ENCODE measurements around the gene SORCS3.

Gene SORCS3

GRCh38 chr10:105023211-105024111, 382.4 kb downstream of the SORCS3 start:
- no CpG with 5 or more reads among the region's 6 CpGs for WGBS (ENCODE audit: insufficient coverage, insufficient read length)
- H3K4me1 ChIP-seq (ENCODE audit: control insufficient read depth, insufficient read depth, low read length): peaks cover 8% of the 10 kb centered on the region
- H3K27me3 ChIP-seq (ENCODE audit: control insufficient read depth, insufficient read depth, low read length): no peaks in the 10 kb centered on the region
- no peaks in the 10 kb centered on the region for H3K36me3 ChIP-seq (ENCODE audit: control insufficient read depth, insufficient read depth, low read length)
- H3K4me3 ChIP-seq (ENCODE audit: low read length): no peak overlapping the region
- no peak overlapping the region for H3K27ac ChIP-seq (ENCODE audit: low read length)
- DNase-seq (ENCODE audit: low read depth, low spot score): no peak
- H3K9me3 ChIP-seq (ENCODE audit: control insufficient read depth, insufficient read depth, low read length): no peaks in the 10 kb centered on the region

- H3K27ac ChIP-seq (ENCODE audit: low read length): no peak overlapping the region
- no peak for DNase-seq (ENCODE audit: low read depth, low spot score)
- peaks cover 8% of the 10 kb centered on the region for H3K4me1 ChIP-seq (ENCODE audit: control insufficient read depth, insufficient read depth, low read length)
- H3K27me3 ChIP-seq (ENCODE audit: control insufficient read depth, insufficient read depth, low read length): no peaks in the 10 kb centered on the region
- no peak overlapping the region for H3K4me3 ChIP-seq (ENCODE audit: low read length)
- no peaks in the 10 kb centered on the region for H3K36me3 ChIP-seq (ENCODE audit: control insufficient read depth, insufficient read depth, low read length)
- H3K9me3 ChIP-seq (ENCODE audit: control insufficient read depth, insufficient read depth, low read length): no peaks in the 10 kb centered on the region
Observed at GRCh38 chr10:105024184-105024583, 383.1 kb downstream of the SORCS3 start.

- Histone ChIP-seq H3K36me3 (ENCODE audit: control insufficient read depth, insufficient read depth, low read length) (no peaks in the 10 kb centered on the region), H3K27ac (ENCODE audit: low read length) (no peak overlapping the region), H3K4me1 (ENCODE audit: control insufficient read depth, insufficient read depth, low read length) (peaks cover 8% of the 10 kb centered on the region), H3K27me3 (ENCODE audit: control insufficient read depth, insufficient read depth, low read length) (no peaks in the 10 kb centered on the region), H3K9me3 (ENCODE audit: control insufficient read depth, insufficient read depth, low read length) (no peaks in the 10 kb centered on the region), H3K4me3 (ENCODE audit: low read length) (no peak overlapping the region)
- DNase-seq (ENCODE audit: low read depth, low spot score): no peak
- no CpG with 5 or more reads among the region's 1 CpG for WGBS (ENCODE audit: insufficient coverage, insufficient read length)
Observed at GRCh38 chr10:105025092-105025491, 384.0 kb downstream of the SORCS3 start.

- no CpG with 5 or more reads among the region's 5 CpGs for WGBS (ENCODE audit: insufficient coverage, insufficient read length)
Observed at GRCh38 chr10:105026566-105026965, 385.5 kb downstream of the SORCS3 start.

GRCh38 chr10:105029286-105029685, 388.2 kb downstream of the SORCS3 start:
- no CpG with 5 or more reads among the region's 1 CpG for WGBS (ENCODE audit: insufficient coverage, insufficient read length)
- no peak for DNase-seq (ENCODE audit: low read depth, low spot score)
- Histone ChIP-seq H3K4me3 (ENCODE audit: low read length) (no peak overlapping the region), H3K27me3 (ENCODE audit: control insufficient read depth, insufficient read depth, low read length) (no peaks in the 10 kb centered on the region), H3K9me3 (ENCODE audit: control insufficient read depth, insufficient read depth, low read length) (no peaks in the 10 kb centered on the region), H3K27ac (ENCODE audit: low read length) (no peak overlapping the region), H3K4me1 (ENCODE audit: control insufficient read depth, insufficient read depth, low read length) (peaks cover 3% of the 10 kb centered on the region; the same call in 1 of the 2 replicates), H3K36me3 (ENCODE audit: control insufficient read depth, insufficient read depth, low read length) (no peaks in the 10 kb centered on the region)

More at GRCh38 chr10:105026566-105026965, 385.5 kb downstream of the SORCS3 start:
- H3K9me3 ChIP-seq (ENCODE audit: control insufficient read depth, insufficient read depth, low read length): no peaks in the 10 kb centered on the region
- no peak overlapping the region for H3K4me3 ChIP-seq (ENCODE audit: low read length)
- H3K27me3 ChIP-seq (ENCODE audit: control insufficient read depth, insufficient read depth, low read length): no peaks in the 10 kb centered on the region
- peaks cover 8% of the 10 kb centered on the region for H3K4me1 ChIP-seq (ENCODE audit: control insufficient read depth, insufficient read depth, low read length)
- H3K36me3 ChIP-seq (ENCODE audit: control insufficient read depth, insufficient read depth, low read length): no peaks in the 10 kb centered on the region
- no peak overlapping the region for H3K27ac ChIP-seq (ENCODE audit: low read length)
- no peak for DNase-seq (ENCODE audit: low read depth, low spot score)

- no peak overlapping the region for H3K4me3 ChIP-seq (ENCODE audit: low read length)
- H3K36me3 ChIP-seq (ENCODE audit: control insufficient read depth, insufficient read depth, low read length): no peaks in the 10 kb centered on the region
- H3K27ac ChIP-seq (ENCODE audit: low read length): no peak overlapping the region
- no peaks in the 10 kb centered on the region for H3K4me1 ChIP-seq (ENCODE audit: control insufficient read depth, insufficient read depth, low read length)
- H3K9me3 ChIP-seq (ENCODE audit: control insufficient read depth, insufficient read depth, low read length): no peaks in the 10 kb centered on the region
- H3K27me3 ChIP-seq (ENCODE audit: control insufficient read depth, insufficient read depth, low read length): no peaks in the 10 kb centered on the region
- no peak for DNase-seq (ENCODE audit: low read depth, low spot score)
Observed at GRCh38 chr10:105037022-105037421, 395.9 kb downstream of the SORCS3 start.

- Histone ChIP-seq H3K27me3 (ENCODE audit: control insufficient read depth, insufficient read depth, low read length) (no peaks in the 10 kb centered on the region), H3K9me3 (ENCODE audit: control insufficient read depth, insufficient read depth, low read length) (no peaks in the 10 kb centered on the region), H3K4me3 (ENCODE audit: low read length) (no peak overlapping the region), H3K4me1 (ENCODE audit: control insufficient read depth, insufficient read depth, low read length) (no peaks in the 10 kb centered on the region), H3K27ac (ENCODE audit: low read length) (no peak overlapping the region), H3K36me3 (ENCODE audit: control insufficient read depth, insufficient read depth, low read length) (no peaks in the 10 kb centered on the region)
- WGBS (ENCODE audit: insufficient coverage, insufficient read length): no CpG with 5 or more reads among the region's 1 CpG
- no peak for DNase-seq (ENCODE audit: low read depth, low spot score)
Observed at GRCh38 chr10:105041956-105042355, 400.9 kb downstream of the SORCS3 start.

GRCh38 chr10:105042906-105043552, 401.9 kb downstream of the SORCS3 start:
- H3K27ac ChIP-seq (ENCODE audit: low read length): no peak overlapping the region
- no peaks in the 10 kb centered on the region for H3K9me3 ChIP-seq (ENCODE audit: control insufficient read depth, insufficient read depth, low read length)
- WGBS (ENCODE audit: insufficient coverage, insufficient read length): no CpG with 5 or more reads among the region's 4 CpGs
- H3K4me3 ChIP-seq (ENCODE audit: low read length): no peak overlapping the region
- no peak for DNase-seq (ENCODE audit: low read depth, low spot score)
- H3K27me3 ChIP-seq (ENCODE audit: control insufficient read depth, insufficient read depth, low read length): no peaks in the 10 kb centered on the region
- H3K36me3 ChIP-seq (ENCODE audit: control insufficient read depth, insufficient read depth, low read length): no peaks in the 10 kb centered on the region
- H3K4me1 ChIP-seq (ENCODE audit: control insufficient read depth, insufficient read depth, low read length): no peaks in the 10 kb centered on the region

GRCh38 chr10:105044902-105045301, 403.8 kb downstream of the SORCS3 start:
- Histone ChIP-seq H3K4me3 (ENCODE audit: low read length) (no peak overlapping the region), H3K36me3 (ENCODE audit: control insufficient read depth, insufficient read depth, low read length) (no peaks in the 10 kb centered on the region), H3K4me1 (ENCODE audit: control insufficient read depth, insufficient read depth, low read length) (no peaks in the 10 kb centered on the region), H3K27me3 (ENCODE audit: control insufficient read depth, insufficient read depth, low read length) (no peaks in the 10 kb centered on the region), H3K9me3 (ENCODE audit: control insufficient read depth, insufficient read depth, low read length) (no peaks in the 10 kb centered on the region), H3K27ac (ENCODE audit: low read length) (no peak overlapping the region)
- no peak for DNase-seq (ENCODE audit: low read depth, low spot score)
- WGBS (ENCODE audit: insufficient coverage, insufficient read length): no CpG with 5 or more reads among the region's 3 CpGs

- Histone ChIP-seq H3K36me3 (ENCODE audit: control insufficient read depth, insufficient read depth, low read length) (no peaks in the 10 kb centered on the region), H3K27me3 (ENCODE audit: control insufficient read depth, insufficient read depth, low read length) (no peaks in the 10 kb centered on the region), H3K9me3 (ENCODE audit: control insufficient read depth, insufficient read depth, low read length) (no peaks in the 10 kb centered on the region), H3K27ac (ENCODE audit: low read length) (no peak overlapping the region), H3K4me3 (ENCODE audit: low read length) (no peak overlapping the region), H3K4me1 (ENCODE audit: control insufficient read depth, insufficient read depth, low read length) (no peaks in the 10 kb centered on the region)
- DNase-seq (ENCODE audit: low read depth, low spot score): no peak
- WGBS (ENCODE audit: insufficient coverage, insufficient read length): no CpG with 5 or more reads among the region's 2 CpGs
Observed at GRCh38 chr10:105056413-105056812, 415.3 kb downstream of the SORCS3 start.
